ENCODE data around the gene UNG.

- TF ChIP-seq REST (IDR thresholded peaks at IDR 0.05; ENCODE audit: insufficient replicate concordance, low read depth) (no peak), CTCF (IDR thresholded peaks at IDR 0.05; ENCODE audit: insufficient read depth, low read length) (no peak)
Measured at GRCh38 chr12:109056891-109057290, 40.5 kb upstream of the UNG start.

Measured in HL-60 (cell line).